ENCODE results near the gene TFAP2C.

DNA sequence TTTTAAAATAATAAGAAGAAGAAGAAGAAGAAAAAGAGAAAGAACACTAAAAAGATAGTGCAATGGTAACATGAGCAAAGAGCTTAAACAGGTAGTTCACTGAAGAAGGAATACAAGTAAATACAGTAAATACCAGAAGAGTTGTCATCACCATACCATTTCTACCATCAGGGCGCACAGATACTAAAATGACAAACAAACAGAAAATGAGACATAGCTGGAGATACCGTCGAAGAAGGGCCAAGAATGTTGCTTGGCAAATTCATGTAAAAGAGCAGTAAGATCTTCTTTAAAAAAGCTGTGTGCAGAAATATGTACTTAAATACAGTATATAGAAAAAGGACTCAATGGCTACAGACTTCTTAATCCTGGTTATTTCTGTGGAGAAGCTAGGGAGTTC lies 20.7 kb upstream of the TFAP2C start:
- TF ChIP-seq ZNF274 (IDR thresholded peaks at IDR 0.05; ENCODE audit: low read depth, low read length) (no peak), YY1 (IDR thresholded peaks at IDR 0.05; ENCODE audit: insufficient read depth, insufficient read length) (no peak), SUZ12 (IDR thresholded peaks at IDR 0.05; ENCODE audit: extremely low read depth, insufficient read depth, insufficient read length) (no peak)
